ENCODE data around the gene IL1RN. TPM values are rescaled to one million over a fixed set of nuclear protein-coding genes. Genes with fewer than 3 reads are reported as not detected.
A peak's percentile ranks its signal among the peaks of the same experiment; 100 is the strongest.

IL1RN gene
- total and polyA plus RNA-seq, 2 of the 13 experiments (the other 11 are each of a cell fraction or from before 2014, with no cell fraction given) = 21.2 to 101 TPM

DNA sequence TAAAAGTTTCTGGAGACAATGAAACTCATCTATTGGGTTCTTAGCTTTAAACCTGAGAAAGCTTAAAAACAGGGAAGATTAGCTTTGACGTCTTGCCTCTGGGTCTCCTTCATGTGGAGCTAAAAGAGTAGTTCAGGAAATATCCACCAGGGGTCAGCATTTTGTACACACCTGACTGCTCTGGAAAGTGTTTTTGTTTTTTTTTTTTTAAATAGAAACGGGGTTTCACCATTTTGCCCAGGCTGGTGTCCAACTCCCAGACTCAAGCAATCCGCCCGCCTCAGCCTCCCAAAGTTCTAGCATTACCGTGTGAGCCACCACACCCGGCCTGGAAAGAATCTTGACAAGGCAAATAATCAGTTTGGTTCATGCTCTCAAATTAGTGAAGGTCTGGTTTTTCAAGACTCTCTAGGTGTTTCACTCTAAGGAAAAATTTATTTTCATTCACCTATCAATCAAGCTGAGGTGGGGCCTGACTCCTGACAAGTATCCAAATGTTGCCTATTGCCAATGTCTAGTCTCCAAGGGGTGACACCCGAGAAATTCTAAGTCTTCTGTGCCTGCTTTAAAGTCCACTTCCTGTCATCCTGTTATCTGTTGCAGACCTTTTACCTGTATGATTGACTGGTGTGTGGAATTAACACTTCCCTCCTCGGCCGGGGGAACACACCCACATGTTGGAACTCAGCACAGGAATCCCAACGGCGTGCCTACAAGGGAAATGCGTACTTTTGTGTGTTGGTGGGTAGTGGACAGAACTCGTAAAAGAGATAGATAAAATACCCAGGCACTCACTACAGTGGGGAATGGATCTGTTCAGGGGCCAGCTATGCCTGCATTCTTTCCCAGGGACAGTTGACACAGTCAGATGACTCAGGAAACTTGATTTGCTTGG, 11.3 kb downstream of the IL1RN start (continued):
- TF ChIP-seq PRDM10 (CRISPR knock-in tag; IDR thresholded peaks at IDR 0.05; ENCODE audit: low read depth) = 0 out of 2 replicates have a peak, but pooled peaks have one; percentile 18
- no peak for TF ChIP-seq YEATS2 (CRISPR knock-in tag; IDR thresholded peaks at IDR 0.05; ENCODE audit: borderline replicate concordance)
- TF ChIP-seq SMC3 (IDR thresholded peaks at IDR 0.05; ENCODE audit: low read length) = peak; percentile 94
- TF ChIP-seq ZNF614 (CRISPR knock-in tag; IDR thresholded peaks at IDR 0.05; ENCODE audit: borderline replicate concordance) = 0 out of 2 replicates have a peak, but pooled peaks have one; percentile 2
- TF ChIP-seq BCLAF1 (IDR thresholded peaks at IDR 0.05) = no peak
- no peak for TF ChIP-seq ATF6 (CRISPR knock-in tag; conservative IDR thresholded peaks at IDR 0.05)
- TF ChIP-seq TFE3 (CRISPR knock-in tag; IDR thresholded peaks at IDR 0.05) = no peak
- TF ChIP-seq ZNF7 (CRISPR knock-in tag; IDR thresholded peaks at IDR 0.05) = no peak
- TF ChIP-seq HES4 (CRISPR knock-in tag; IDR thresholded peaks at IDR 0.05; ENCODE audit: borderline replicate concordance) = no peak
- TF ChIP-seq NBN (conservative IDR thresholded peaks at IDR 0.05) = no peak
- TF ChIP-seq ZSCAN20 (CRISPR knock-in tag; IDR thresholded peaks at IDR 0.05; ENCODE audit: borderline replicate concordance) = 0 out of 2 replicates have a peak, but pooled peaks have one; percentile 30
- TF ChIP-seq JUN (CRISPR knock-in tag; IDR thresholded peaks at IDR 0.05) = no peak; the same call in 1 of the 2 replicates
- no peak for TF ChIP-seq SCMH1 (CRISPR knock-in tag; IDR thresholded peaks at IDR 0.05; ENCODE audit: borderline replicate concordance)
- TF ChIP-seq ZNF256 (CRISPR knock-in tag; conservative IDR thresholded peaks at IDR 0.05) = no peak
- 0 out of 2 replicates have a peak, but pooled peaks have one; percentile 19 for TF ChIP-seq NFE2 (CRISPR knock-in tag; IDR thresholded peaks at IDR 0.05)
- peak; percentile 61; the same call in 1 of the 2 replicates for TF ChIP-seq HIVEP1 (CRISPR knock-in tag; IDR thresholded peaks at IDR 0.05)
- no peak for TF ChIP-seq ZSCAN12 (CRISPR knock-in tag; IDR thresholded peaks at IDR 0.05)
- no peak for TF ChIP-seq ZNF691 (CRISPR knock-in tag; IDR thresholded peaks at IDR 0.05; ENCODE audit: borderline replicate concordance, low read depth)
